Stimulated activated CD8-positive, alpha-beta memory T cell treated with anti-CD3 and anti-CD28 coated beads, Interleukin-2, amount 100 ng/mL, for 1 hour (primary cell): ENCODE measurements around the gene ATP6V1E1.

Experiments used
- DNase-seq, 2 donors: peaks; one replicate each; pipeline ENCODE4 v3.0.0-alpha.2; 2020; ENCODE audit warnings: low read depth in 2 of 2

ATP6V1E1 gene

DNA sequence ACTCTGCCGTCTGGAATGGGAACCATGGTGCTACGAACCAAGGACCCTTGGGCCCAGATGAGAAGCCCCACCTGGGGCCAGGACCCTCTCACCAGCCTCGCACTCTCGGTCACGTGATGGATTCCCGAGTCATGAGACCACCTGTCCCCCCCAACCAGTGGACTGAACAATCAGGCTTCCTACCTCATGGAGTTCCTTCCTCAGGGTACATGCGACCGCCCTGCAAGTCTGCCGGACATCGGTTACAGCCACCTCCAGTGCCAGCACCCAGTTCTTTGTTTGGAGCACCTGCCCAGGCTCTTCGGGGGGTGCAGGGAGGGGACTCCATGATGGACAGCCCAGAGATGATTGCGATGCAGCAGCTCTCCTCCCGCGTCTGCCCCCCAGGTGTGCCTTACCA, 86.1 kb downstream of the ATP6V1E1 start:
- no peak for DNase-seq
